HL-60 (cell line): ENCODE data around the gene SYT12.

ENCODE experiments used
- DNase-seq, 2 experiments: peaks; one replicate each; pipeline ENCODE4 v3.0.0-alpha.2; 2010 to 2020; ENCODE audit warnings: low read depth in 1 of 2, low spot score in 1 of 2
- H3K27ac ChIP-seq: fragments of 250-450 bp; sonication (Bioruptor Pico); replicated peaks from 2 replicates; pipeline ENCODE4 v1.5.1; 2020; ENCODE audit warnings: mild to moderate bottlenecking, moderate library complexity
- H3K27me3 ChIP-seq: fragments of 250-450 bp; sonication (Bioruptor Pico); 2 replicates; pipeline ENCODE4 v1.5.1; 2021; ENCODE audit warnings: mild to moderate bottlenecking, moderate library complexity; ENCODE audit not compliant: insufficient read depth, poor library complexity, severe bottlenecking
- H3K4me3 ChIP-seq: replicated peaks from 2 replicates; pipeline ENCODE4 v1.5.1; 2011; ENCODE audit warnings: mild to moderate bottlenecking, control low read depth, low read length; ENCODE audit not compliant: insufficient read depth
- GABPA ChIP-seq: IDR thresholded peaks from 2 replicates; pipeline ENCODE4 v1.6.1; 2012; ENCODE audit warnings: low read depth
- POLR2AphosphoS5 ChIP-seq: IDR thresholded peaks from 2 replicates; pipeline ENCODE4 v1.6.1; 2012; ENCODE audit warnings: low read depth
- REST ChIP-seq: IDR thresholded peaks from 2 replicates; pipeline ENCODE4 v1.6.1; 2012; ENCODE audit warnings: low read depth; ENCODE audit not compliant: insufficient replicate concordance
- SPI1 ChIP-seq: IDR thresholded peaks from 2 replicates; pipeline ENCODE4 v1.6.1; 2012; ENCODE audit warnings: low read depth, mild to moderate bottlenecking, borderline replicate concordance
- TF ChIP-seq, protein P1 (sequence below): IDR thresholded peaks from one replicate; pipeline ENCODE4 v1.5.1; 2011; ENCODE audit warnings: low read length, control low read depth, inconsistent platforms; ENCODE audit not compliant: insufficient read depth

Gene SYT12

GRCh38 chr11:66978717-66979116, 44.2 kb upstream of the SYT12 start:
- DNase-seq = no peak
- TF ChIP-seq SPI1 (no peak), REST (no peak), GABPA (no peak)
- Histone ChIP-seq H3K4me3 (no peak overlapping the region), H3K27ac (no peak overlapping the region), H3K27me3 (no peaks in the 10 kb centered on the region)

DNA sequence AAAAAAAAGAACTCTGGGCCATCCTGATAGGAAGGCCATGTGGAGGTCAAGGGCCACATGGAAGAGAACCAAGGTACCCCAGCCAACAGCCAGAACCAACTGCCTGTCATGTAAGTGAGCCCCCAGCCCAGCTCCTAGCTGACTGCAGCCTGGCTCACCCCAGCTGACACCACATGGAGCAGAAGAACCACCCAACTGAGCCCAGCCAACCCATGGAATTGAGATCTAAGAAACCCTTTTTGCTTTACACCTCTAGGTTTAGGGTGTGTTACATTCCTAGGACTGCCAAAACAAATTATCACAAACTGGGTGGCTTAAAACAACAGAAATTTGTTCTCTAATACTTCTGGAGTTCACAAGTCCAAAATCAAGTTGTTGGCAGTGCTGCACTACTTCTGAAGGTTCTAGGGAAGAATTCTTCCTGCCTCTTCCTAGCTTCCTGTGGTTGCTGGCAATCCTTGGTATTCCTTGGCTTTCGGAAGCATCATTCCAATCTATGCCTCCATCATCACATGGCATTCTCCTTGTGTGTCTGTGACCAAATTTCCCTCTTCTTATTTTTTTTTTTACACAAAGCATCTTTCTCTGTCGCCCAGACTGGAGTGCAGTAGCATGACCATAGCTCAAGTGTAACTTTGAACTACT, 43.5 kb upstream of the SYT12 start:
- Histone ChIP-seq H3K27ac (no peak overlapping the region), H3K4me3 (no peak overlapping the region), H3K27me3 (no peaks in the 10 kb centered on the region)
- TF ChIP-seq SPI1 = no peak
- DNase-seq = no peak

GRCh38 chr11:66981976-66982578, 40.9 kb upstream of the SYT12 start:
- Histone ChIP-seq H3K27ac (no peak overlapping the region), H3K27me3 (no peaks in the 10 kb centered on the region), H3K4me3 (no peak overlapping the region)
- peak; percentile 32 to 65 for DNase-seq
- TF ChIP-seq POLR2AphosphoS5 (no peak), SPI1 (no peak), GABPA (no peak), REST (no peak)
- TF ChIP-seq, protein P1, sequence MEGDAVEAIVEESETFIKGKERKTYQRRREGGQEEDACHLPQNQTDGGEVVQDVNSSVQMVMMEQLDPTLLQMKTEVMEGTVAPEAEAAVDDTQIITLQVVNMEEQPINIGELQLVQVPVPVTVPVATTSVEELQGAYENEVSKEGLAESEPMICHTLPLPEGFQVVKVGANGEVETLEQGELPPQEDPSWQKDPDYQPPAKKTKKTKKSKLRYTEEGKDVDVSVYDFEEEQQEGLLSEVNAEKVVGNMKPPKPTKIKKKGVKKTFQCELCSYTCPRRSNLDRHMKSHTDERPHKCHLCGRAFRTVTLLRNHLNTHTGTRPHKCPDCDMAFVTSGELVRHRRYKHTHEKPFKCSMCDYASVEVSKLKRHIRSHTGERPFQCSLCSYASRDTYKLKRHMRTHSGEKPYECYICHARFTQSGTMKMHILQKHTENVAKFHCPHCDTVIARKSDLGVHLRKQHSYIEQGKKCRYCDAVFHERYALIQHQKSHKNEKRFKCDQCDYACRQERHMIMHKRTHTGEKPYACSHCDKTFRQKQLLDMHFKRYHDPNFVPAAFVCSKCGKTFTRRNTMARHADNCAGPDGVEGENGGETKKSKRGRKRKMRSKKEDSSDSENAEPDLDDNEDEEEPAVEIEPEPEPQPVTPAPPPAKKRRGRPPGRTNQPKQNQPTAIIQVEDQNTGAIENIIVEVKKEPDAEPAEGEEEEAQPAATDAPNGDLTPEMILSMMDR = no peak

DNA sequence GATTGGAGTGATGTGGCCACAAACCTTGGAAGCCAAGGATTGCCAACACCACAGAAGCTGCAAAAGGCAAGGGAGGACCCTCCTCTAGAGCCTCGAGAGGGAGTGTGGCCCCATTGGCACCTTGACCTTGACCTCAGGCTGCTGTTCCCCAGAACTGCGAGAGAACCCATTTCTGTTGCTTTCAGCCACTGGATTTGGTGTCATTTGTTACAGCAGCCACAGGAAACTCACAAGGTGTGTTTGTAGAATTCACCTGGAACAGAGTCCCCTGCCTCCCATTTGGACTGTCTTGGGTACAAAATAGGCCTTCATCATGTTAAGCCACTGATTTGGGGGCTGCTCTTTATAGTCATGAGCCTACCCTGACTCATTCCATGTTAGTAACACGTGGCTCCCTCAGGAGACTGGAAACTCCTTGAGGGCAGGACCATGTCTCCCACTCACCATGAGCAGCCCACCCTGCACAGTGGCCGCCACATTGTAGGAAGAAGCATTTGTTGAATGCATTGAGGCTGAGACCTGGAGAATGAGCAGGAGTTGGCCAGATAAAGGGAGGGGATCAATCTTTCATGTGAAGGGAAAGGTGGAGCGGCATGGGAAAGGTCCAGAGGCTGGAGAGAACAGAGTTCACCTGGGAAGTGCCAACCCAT, 39.5 kb upstream of the SYT12 start:
- H3K4me3 ChIP-seq = no peak overlapping the region
- TF ChIP-seq POLR2AphosphoS5 = no peak
- TF ChIP-seq SPI1 = no peak
- DNase-seq = no peak
- H3K27me3 ChIP-seq = no peaks in the 10 kb centered on the region
- no peak overlapping the region for H3K27ac ChIP-seq

GRCh38 chr11:66985508-66986177, 37.3 kb upstream of the SYT12 start:
- DNase-seq = no peak

More at GRCh38 chr11:66985508-66986177, 37.3 kb upstream of the SYT12 start:
- Histone ChIP-seq H3K27ac (no peak overlapping the region), H3K27me3 (no peaks in the 10 kb centered on the region), H3K4me3 (no peak overlapping the region)
- TF ChIP-seq GABPA (no peak), SPI1 (no peak), REST (no peak)
- TF ChIP-seq, protein P1 = no peak
